Stomach (tissue), 4 donors: Measurements from ENCODE around the gene HAT1.

Experiments used
- POLR2A ChIP-seq, 4 donors: fragments of 450-650 bp; IDR thresholded peaks; one replicate each; pipeline ENCODE4 v1.6.1; 2016; ENCODE audit warnings: antibody characterized with exemption in 4 of 4, control low read depth in 2 of 4, mild to moderate bottlenecking in 1 of 4, moderate library complexity in 1 of 4
- POLR2AphosphoS5 ChIP-seq, 3 donors: sonication (generic); formaldehyde crosslinking; IDR thresholded peaks; one replicate each; pipeline ENCODE4 v1.6.1; 2016; ENCODE audit warnings: antibody characterized with exemption in 3 of 3
- TF ChIP-seq, protein P1 (sequence below), 7 experiments: fragments of 450-650 bp in 4 of 7; fragments of 200-600 bp in 3 of 7; sonication (generic) in 3 of 7; IDR thresholded peaks; one replicate each; pipeline ENCODE4 v1.5.1; 2016 to 2019; ENCODE audit warnings: antibody characterized with exemption in 7 of 7, control low read depth in 2 of 7, mild to moderate bottlenecking in 1 of 7

DNA sequence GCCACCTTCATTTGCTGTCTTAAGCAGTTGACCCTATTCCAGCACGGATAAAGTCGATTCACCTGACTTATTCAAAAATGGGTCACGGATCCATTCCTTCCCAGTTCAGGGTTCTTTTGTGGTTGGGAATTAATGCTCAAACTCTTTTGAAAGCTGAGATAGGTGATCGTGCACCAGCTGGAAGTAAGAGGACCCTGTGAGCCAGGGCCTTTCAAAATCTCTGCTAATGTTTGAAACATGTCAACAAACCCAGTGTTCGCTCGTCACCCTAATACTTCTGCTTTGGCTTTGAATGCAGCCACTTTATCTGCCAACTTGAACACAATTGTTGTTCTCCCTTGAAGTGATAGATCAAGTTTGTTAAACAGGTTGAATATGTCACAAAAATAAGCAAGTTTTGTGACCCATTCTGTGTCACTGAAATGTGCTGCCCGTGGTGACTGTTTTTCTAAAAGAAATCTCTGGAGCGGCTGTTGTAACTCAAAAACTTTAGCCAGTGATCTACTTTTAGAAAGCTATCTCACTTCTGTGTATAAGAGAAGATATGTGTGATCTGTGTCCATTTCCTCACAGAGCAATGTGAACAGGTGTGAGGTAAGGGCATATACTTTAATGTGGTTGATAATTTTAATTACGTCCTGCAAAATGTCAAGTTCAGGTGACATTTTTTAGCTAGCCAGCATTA, 16.9 kb downstream of the HAT1 start:
- TF ChIP-seq, protein P1, sequence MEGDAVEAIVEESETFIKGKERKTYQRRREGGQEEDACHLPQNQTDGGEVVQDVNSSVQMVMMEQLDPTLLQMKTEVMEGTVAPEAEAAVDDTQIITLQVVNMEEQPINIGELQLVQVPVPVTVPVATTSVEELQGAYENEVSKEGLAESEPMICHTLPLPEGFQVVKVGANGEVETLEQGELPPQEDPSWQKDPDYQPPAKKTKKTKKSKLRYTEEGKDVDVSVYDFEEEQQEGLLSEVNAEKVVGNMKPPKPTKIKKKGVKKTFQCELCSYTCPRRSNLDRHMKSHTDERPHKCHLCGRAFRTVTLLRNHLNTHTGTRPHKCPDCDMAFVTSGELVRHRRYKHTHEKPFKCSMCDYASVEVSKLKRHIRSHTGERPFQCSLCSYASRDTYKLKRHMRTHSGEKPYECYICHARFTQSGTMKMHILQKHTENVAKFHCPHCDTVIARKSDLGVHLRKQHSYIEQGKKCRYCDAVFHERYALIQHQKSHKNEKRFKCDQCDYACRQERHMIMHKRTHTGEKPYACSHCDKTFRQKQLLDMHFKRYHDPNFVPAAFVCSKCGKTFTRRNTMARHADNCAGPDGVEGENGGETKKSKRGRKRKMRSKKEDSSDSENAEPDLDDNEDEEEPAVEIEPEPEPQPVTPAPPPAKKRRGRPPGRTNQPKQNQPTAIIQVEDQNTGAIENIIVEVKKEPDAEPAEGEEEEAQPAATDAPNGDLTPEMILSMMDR (IDR thresholded peaks at IDR 0.05), result no peak
- no peak for TF ChIP-seq POLR2AphosphoS5 (IDR thresholded peaks at IDR 0.05)
- TF ChIP-seq POLR2A (IDR thresholded peaks at IDR 0.05), result no peak
